Calu3 (cell line): ENCODE data around the gene FBXW2. TPM values are rescaled to one million over a fixed set of nuclear protein-coding genes. Genes with fewer than 3 reads are reported as not detected.

Source experiments
- BruUV-seq: library from RNA; stranded (reverse); fragments of 400-500 nt; replicated peaks from 2 replicates; lab custom pipeline; 2021; lab: Mats Ljungman, UMichigan
- CTCF ChIA-PET: fragments of 300-600 bp; sonication (Branson Sonifier 250); formaldehyde crosslinking; loops from one replicate; lab custom pipeline; 2022; ENCODE audit warnings: antibody characterized with exemption; lab: Charles Lee
- DNase-seq: peaks from one replicate; pipeline ENCODE4 v3.0.0; 2022
- H3K27ac Mint-ChIP-seq: one replicate; pipeline ENCODE4 v1.8.0; 2022; ENCODE audit warnings: mixed read lengths; ENCODE audit not compliant: unreplicated experiment
- H3K27me3 Mint-ChIP-seq: one replicate; pipeline ENCODE4 v1.8.0; 2022; ENCODE audit warnings: mixed read lengths; ENCODE audit not compliant: unreplicated experiment
- H3K36me3 Mint-ChIP-seq: one replicate; pipeline ENCODE4 v1.8.0; 2022; ENCODE audit warnings: mild to moderate bottlenecking, moderate library complexity, mixed read lengths; ENCODE audit not compliant: insufficient read depth, unreplicated experiment
- H3K4me1 Mint-ChIP-seq: one replicate; pipeline ENCODE4 v1.8.0; 2022; ENCODE audit warnings: mild to moderate bottlenecking, low read depth, mixed read lengths; ENCODE audit not compliant: unreplicated experiment
- H3K4me3 Mint-ChIP-seq: one replicate; pipeline ENCODE4 v1.8.0; 2022; ENCODE audit warnings: mild to moderate bottlenecking, low read depth, moderate library complexity, mixed read lengths; ENCODE audit not compliant: unreplicated experiment
- H3K9me3 Mint-ChIP-seq: one replicate; pipeline ENCODE4 v1.8.0; 2022; ENCODE audit warnings: low read depth, mixed read lengths; ENCODE audit not compliant: unreplicated experiment
- intact Hi-C: fragments of 100-400 bp; cut with micrococcal nuclease; formaldehyde crosslinking; loops from one replicate; pipeline ENCODE4 v1.10.0; 2022; ENCODE audit not compliant: unreplicated experiment
- total RNA-seq: library from RNA; stranded (reverse); gene quantifications from 2 replicates; pipeline ENCODE4 v1.2.3, GENCODE V29; 2022
- TF ChIP-seq, protein P1 (sequence below): fragments of 200-600 bp; IDR thresholded peaks from one replicate; pipeline ENCODE4 v1.8.0; 2022; ENCODE audit warnings: antibody characterized with exemption; ENCODE audit not compliant: unreplicated experiment

The FBXW2 gene
- total RNA-seq, 1 experiment from 2014 or later, result 44.8 TPM

DNA sequence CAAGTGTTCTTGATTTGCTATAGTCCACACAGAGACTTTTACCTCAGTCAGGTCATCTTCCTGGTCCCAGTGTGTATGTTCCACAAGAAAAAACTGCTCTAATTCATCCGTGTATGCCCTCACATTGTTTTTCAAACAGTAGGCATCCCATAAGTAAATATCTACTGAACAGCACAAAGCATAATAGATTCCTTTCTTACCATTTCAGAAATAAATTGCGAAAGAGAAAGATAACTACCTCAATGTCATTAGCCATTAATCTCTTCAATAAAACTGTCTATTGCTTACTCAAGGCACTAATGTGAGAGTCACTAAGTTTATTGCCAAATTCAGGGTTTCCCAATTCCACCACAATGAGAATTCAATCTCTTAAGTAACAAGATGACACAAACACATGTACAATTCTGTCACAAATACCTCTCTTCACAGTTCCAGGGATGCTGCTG lies 9.6 kb downstream of the FBXW2 start:
- CTCF ChIA-PET, result no interaction called here
- Mint-ChIP-seq H3K27me3 (no peaks in the 10 kb centered on the region), H3K4me3 (no peak overlapping the region), H3K4me1 (no peaks in the 10 kb centered on the region), H3K36me3 (peaks cover 16% of the 10 kb centered on the region), H3K9me3 (no peaks in the 10 kb centered on the region), H3K27ac (no peak overlapping the region)
- no TSS peak for BruUV-seq
- TF ChIP-seq, protein P1, sequence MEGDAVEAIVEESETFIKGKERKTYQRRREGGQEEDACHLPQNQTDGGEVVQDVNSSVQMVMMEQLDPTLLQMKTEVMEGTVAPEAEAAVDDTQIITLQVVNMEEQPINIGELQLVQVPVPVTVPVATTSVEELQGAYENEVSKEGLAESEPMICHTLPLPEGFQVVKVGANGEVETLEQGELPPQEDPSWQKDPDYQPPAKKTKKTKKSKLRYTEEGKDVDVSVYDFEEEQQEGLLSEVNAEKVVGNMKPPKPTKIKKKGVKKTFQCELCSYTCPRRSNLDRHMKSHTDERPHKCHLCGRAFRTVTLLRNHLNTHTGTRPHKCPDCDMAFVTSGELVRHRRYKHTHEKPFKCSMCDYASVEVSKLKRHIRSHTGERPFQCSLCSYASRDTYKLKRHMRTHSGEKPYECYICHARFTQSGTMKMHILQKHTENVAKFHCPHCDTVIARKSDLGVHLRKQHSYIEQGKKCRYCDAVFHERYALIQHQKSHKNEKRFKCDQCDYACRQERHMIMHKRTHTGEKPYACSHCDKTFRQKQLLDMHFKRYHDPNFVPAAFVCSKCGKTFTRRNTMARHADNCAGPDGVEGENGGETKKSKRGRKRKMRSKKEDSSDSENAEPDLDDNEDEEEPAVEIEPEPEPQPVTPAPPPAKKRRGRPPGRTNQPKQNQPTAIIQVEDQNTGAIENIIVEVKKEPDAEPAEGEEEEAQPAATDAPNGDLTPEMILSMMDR, result no peak
- no peak for DNase-seq
- intact Hi-C loops, result no loop called here

DNA sequence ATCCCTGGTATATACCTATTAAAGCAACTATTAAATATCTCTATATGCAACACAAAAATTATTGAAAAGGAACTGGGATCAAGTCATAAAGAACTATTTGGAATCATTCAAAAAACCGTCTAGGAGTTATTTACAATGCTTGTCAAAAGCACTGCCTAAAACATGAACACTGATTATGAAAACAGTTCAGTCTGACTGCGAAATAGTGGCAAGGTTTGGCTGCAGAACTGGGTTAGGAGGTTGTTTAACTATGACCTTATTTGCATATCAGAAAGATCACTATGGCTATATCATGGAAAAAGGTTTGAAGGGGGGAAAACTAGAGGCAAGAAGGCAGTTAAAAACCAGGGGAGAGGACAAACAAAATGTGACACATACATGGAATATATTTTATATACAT lies 12.0 kb downstream of the FBXW2 start:
- no peak for DNase-seq
- no peaks in the 10 kb centered on the region for H3K27me3 Mint-ChIP-seq
- H3K4me3 Mint-ChIP-seq, result no peak overlapping the region
- H3K4me1 Mint-ChIP-seq, result no peaks in the 10 kb centered on the region
- CTCF ChIA-PET, result no interaction called here
- intact Hi-C loops, result no loop called here
- H3K9me3 Mint-ChIP-seq, result no peaks in the 10 kb centered on the region
- H3K27ac Mint-ChIP-seq, result no peak overlapping the region
- TF ChIP-seq, protein P1, result no peak
- BruUV-seq, result no TSS peak
- H3K36me3 Mint-ChIP-seq, result peaks cover 18% of the 10 kb centered on the region

DNA sequence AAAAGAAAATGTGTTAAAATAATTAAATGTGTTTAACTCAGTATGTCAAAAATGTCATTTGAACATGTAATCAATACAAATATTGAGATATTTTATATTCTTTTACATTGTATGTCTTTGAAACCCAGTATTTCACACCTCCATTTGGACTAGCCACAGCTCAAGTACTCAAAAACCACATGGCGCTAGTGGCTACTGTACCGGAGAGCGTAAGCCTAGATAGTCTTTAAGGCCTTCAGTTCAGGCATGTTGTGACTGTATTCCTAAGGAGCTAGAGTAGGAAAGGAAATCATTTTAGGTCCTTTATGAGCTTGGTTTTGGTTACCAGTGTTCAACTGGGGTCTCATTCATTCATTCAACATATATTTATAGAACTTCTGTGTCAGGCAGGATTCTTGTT lies 12.8 kb downstream of the FBXW2 start:
- no TSS peak for BruUV-seq
- no peaks in the 10 kb centered on the region for H3K9me3 Mint-ChIP-seq
- CTCF ChIA-PET, result interaction anchor here (0.6 to 0.7 kb wide), 2 partner anchors 74 to 344 kb away, joined by 4 read pairs; no protein-coding TSS in a partner anchor
- TF ChIP-seq, protein P1, result no peak
- no peak overlapping the region for H3K27ac Mint-ChIP-seq
- peaks cover 15% of the 10 kb centered on the region for H3K36me3 Mint-ChIP-seq
- no peak for DNase-seq
- intact Hi-C loops, result no loop called here
- no peaks in the 10 kb centered on the region for H3K27me3 Mint-ChIP-seq
- H3K4me1 Mint-ChIP-seq, result no peaks in the 10 kb centered on the region
- no peak overlapping the region for H3K4me3 Mint-ChIP-seq

DNA sequence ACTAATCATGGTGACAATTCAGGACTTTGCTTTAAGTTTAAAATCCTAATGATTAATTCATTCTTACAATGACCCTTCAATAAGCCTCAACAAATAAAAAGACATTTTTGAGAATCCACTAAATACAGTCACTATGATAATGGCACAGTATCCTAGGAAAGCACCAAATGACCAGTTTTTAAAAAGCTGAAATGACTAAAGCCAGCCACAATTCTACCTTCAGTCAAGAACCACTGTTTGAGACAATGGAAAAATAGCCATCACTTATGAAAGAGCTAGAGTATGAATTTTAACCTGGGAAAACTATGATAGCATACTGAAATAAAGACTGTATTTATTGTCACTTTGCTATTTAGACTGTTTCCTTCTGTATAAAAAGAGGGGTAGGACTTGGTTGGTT lies 14.0 kb downstream of the FBXW2 start:
- TF ChIP-seq, protein P1, result no peak
- BruUV-seq, result no TSS peak
- Mint-ChIP-seq H3K9me3 (no peaks in the 10 kb centered on the region), H3K4me3 (no peak overlapping the region), H3K27me3 (no peaks in the 10 kb centered on the region), H3K27ac (no peak overlapping the region), H3K4me1 (no peaks in the 10 kb centered on the region), H3K36me3 (peaks cover 14% of the 10 kb centered on the region)
- CTCF ChIA-PET, result no interaction called here
- no peak for DNase-seq
- intact Hi-C loops, result no loop called here
